Right lung (tissue), 5 donors: ENCODE results near the gene CNGA3. TPM values are rescaled to one million over a fixed set of nuclear protein-coding genes. Genes with fewer than 3 reads are reported as not detected.

Source experiments
- DNase-seq, 2 donors: peaks; one replicate each; pipeline ENCODE4 v3.0.0-alpha.2; 2013
- polyA plus RNA-seq, 5 donors: library from polyadenylated mRNA; unstranded; fragments of 120-200 nt; gene quantifications; one replicate each; pipeline versions ENCODE4 v1.2.1 to v1.2.3, GENCODE V29; 2013; ENCODE audit warnings: inconsistent platforms in 1 of 5, low replicate concordance in 1 of 5; ENCODE audit not compliant: insufficient read length in 5 of 5, insufficient read depth in 1 of 5

The CNGA3 gene
- polyA plus RNA-seq, 5 donors, result 0.04 to 0.15 (median 0.07) TPM; not detected in 1

- DNase-seq, result no peak
Observed at GRCh38 chr2:98441706-98442450, 95.6 kb downstream of the CNGA3 start.

DNA sequence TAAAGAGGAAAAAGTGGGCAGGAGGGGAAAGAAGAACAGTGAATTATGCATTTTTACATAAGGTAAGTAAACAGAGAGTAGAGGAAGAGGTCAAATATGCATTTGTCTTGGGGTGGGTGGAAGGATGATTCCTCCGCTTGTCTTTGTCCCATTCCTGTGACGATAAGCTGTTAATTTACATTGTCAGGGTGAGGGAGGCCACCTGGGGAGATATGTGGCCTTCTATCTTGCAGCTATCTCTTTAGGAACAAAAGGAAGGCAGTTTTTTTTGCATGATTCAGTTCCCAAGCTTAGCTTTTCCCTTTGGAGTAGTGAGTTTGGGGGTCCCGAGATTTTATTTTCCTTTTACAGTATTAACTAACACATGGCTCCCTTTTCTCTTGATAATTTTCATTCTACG is 96.2 kb downstream of the CNGA3 start:
- no peak for DNase-seq

DNA sequence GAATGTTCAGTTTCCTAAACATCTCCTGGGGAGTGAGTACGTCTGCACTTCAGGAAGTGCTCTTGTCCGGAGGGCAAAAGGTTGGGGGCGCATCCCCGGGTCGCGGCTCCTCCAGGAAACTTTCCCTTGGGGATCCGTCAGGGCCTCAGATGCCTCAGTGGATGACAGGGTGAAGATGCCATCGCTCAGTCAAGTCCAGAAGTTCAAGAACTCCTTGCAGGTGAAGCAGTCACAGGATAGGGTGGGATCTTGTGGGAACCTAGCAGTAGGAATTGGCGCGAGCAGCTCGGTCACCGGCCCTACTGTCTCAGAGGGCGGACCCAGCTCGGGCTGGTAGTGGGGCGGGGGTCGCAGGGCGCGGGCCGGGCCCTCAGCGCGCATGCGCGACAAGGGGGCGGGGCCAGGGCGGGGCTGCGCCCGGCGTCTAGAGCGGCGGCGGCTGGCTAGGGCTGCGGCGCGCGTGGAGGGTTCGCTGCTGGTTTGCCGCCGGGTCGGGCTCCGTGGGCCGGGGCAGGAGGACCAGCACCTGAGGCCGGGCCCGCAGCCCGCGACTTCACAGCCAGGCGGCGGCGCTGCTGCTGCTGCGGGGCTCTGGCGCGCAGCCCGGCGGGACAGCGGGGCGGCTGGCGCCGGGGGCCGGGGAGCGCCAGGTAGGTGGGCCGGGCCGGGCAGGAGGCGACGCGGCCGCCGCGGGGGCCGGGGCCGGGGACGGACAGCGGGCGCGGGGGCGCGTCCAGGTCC is 98.3 kb downstream of the CNGA3 start, which contains the start of gene INPP4A:
INPP4A (plus strand) TSS at position 423 of the 741 bp plus-strand sequence. CDS start 75,191 bp downstream, outside the sequence.
- peak; percentile 74 to 80 for DNase-seq

DNA sequence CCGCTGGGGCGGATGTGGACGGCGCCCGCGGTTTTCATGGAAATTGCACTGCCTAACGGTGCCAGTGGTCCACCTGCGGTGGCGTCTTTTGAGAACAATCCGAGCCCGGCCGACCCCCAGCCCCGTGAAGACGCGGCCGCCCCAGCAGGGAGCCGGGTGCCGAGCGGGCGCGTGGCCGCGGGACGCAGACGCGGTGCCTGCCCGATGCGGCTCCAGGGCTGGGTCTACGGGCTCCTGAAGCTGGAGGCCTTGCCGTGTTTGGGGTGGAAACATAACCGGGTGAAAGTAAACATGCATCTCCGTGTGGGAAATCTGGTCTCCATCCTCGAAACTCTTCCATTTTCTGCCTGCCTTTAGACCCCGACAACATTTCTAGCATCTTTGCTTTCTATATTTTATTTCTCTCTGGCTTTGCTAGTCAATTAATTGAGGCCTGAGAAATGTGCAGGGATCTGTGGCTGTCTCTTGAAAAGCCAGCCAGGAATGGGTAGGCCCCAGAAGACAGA is 99.0 kb downstream of the CNGA3 start:
- DNase-seq, result no peak

- no peak for DNase-seq
Observed at GRCh38 chr2:98445683-98446581, 99.7 kb downstream of the CNGA3 start.

DNA sequence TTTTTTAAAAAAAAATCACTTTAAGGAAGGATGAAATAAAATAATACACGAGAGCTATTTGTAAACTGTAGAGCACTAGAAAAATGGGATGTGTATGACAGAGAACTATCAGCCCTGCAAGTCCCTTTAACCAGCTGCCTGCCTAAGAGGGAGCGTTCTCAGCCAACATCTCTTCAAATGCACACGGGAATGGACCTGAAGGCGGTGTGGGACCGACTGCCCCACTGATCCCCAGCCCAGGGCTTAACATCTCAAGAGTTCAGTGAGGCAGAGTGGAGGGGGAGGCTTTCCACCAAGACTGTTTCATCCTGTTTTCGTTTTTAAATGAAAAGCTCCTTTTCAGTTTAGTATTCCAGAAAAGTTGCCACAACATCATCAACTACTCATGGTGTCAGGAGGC is 100.6 kb downstream of the CNGA3 start:
- DNase-seq, result no peak

Other genes starting within 250 kb of the CNGA3 start
- 10 to 100 TPM; 12.6 to 24.5 (median 21.5) TPM for gene INPP4A, start 98.4 kb downstream of the CNGA3 start, polyA plus RNA-seq